GM18498 (cell line): ENCODE measurements around the gene CASK.
"Not testable (repeated sequence)": the region's sequence is repeated elsewhere in the genome, so short reads cannot be mapped to it uniquely, and the experiment has no call there.

Experiments
- ATAC-seq: cut with Tn5 transposase; IDR thresholded peaks from one replicate; pipeline ENCODE4 v1.9.1; 2021; ENCODE audit warnings: mild to moderate bottlenecking, moderate library complexity; ENCODE audit not compliant: unreplicated experiment

The CASK gene

DNA sequence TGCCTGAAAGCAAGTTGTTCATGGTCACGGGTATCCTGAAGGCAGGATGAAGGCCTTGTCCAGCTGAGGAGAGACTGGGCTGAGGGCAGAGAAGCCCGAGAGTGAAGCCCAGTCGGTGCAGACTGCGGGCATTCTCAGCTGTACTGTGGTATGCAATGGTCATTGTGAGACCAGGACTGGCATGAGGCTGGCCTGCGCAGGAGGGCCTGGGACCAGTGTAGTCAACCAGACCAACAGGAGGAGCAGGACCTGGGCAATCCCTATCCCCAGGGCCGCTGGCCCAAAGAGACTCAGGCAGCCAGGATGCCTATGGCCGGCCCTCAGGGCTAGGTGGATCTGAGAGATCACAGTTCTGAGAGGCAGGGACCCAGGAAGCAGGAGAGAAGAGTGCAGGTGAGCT is 394.6 kb downstream of the CASK start:
- ATAC-seq: no peak

DNA sequence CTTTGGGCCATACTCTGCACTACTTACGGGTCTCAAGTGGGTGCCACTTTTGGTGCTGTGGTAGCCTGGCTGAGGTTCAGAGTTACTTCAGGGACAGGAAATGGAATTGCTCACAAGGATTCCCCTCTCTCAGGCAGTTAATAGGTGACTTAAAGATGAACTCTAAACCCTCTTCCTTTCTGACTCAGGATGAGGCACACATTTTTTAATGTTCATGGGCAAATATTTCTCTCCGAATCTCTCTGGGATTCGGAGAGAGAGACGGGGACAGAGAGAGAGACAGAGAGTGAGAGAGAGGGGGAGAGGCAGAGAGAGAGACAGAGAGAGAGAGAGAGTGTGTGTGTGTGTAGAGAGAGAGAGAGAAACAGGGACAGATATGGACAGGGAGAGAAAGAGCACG is 396.4 kb downstream of the CASK start:
- no peak for ATAC-seq

DNA sequence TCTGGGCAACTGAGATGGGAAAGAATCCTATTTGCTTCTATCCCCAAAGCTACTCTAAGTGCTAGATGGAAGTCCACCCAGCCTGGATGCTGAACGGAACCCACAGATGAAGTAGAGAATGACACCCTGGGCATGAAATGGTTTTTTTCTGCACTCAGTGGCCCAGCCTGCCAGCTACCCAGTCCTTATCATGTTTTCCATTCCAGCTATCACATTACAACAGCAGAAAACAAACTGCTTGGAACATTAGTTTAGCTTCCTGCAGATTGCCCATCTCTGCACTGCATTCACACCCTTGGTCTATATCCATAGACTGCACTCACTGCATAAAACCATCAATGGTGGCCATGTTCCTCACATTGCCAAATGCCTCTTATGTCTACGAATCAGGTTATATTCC is 397.1 kb downstream of the CASK start:
- ATAC-seq: no peak

DNA sequence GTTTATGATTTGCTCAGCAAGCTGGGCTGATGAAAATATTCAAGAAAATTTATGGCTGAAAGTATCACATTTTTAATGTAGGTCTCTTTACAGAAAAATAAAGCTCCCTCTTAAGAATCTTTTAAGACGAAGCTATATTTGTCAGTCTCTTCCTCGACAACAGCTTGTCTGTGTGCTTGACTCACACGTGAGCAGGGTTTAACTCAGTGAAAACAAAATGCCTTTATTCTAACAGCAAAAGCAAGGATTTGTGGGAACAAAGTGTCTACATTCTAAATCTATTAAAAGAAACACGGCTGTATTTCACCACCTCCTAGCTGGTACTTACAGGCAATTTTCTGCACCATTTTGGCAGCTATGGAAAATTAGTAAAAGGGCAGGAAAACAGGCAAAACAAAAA is 400.7 kb downstream of the CASK start:
- no peak for ATAC-seq

DNA sequence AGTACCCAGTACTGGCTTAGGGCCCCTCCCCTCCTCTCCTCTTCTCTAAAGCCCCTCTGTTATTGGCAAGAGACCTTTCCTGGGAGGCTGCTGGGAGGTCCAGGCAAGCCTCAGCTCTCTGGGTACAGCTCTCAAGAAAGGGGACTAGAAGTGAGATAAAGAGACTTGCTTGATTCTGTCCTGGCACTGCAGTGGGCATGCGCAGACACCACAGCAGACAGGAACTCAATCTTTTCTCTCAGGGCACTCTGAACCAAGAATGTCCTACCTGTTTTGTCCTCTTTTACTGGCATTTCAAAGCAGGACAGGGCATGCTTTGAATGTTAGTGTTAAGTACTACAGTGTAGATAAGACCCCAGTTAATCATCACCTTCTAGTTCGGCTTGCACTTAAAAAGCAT is 401.3 kb downstream of the CASK start:
- no peak for ATAC-seq

DNA sequence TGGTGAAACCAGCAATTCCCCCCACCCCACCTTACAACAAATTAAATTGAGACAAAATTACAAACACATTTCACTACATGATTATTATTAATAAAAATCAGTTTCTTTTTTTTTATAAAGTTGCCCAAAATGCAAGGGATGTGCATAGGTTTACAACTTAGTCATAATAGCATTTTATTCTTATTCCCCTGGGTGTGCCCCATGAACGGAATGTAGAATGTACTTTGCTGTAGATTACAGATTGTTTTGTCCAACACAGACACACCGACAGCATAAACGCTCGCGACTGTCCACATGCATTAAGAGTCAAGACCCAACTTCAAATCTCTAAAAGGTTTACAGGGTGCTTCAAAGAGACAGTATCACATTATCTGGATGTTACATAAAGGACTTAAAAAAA is 403.9 kb downstream of the CASK start:
- ATAC-seq: no peak

DNA sequence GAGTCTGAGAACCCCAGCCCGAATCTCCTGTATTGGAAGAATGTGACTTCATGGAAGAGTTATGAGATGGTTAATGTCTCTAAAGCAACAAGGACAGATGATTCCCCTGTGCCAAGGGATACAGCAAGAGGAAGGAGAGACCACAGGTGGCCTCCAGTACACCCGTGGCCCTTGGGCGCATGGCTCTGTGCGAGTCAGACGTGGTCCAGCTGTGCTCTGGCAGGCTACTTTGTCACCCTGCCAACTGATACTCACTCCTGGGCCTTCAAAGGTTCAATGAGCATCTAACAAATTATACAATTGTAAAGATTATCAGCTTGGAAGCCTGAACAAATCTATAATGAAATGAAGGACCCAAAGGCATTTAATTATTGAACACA is 404.5 kb downstream of the CASK start:
- ATAC-seq: no peak

DNA sequence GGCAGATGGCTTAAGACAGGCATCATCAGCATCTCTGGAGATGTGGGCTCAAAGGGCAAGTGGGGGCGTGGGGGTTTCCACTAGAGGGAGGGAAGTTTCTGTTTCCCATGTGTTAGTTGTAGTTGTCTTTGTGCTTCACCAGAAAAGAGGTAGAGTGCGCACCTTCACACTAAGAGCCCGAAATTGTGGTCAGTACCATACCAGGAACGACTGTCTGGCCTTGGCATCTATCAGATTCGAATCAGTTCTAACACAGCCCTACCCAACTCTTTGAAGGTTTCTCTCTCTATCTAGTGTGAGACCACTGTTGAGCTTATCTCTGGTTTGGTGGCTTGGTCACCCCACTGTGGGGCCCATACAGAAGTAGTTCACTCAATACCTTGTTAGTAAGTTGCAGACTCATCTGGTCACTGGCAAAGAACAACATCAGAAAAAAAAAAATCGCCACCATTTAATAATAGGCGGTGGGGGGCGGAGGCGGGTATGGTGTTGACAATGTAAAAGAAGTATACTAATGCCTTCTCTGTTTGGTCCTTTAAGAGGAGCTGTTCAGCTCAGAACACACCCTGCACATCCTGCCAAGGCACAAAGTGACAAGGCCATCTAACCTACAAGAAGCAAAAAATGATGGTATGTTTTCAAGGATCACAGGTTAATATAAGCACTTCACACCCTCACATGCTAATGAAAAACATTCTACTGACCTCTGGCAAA is 405.1 kb downstream of the CASK start:
- ATAC-seq: no peak

DNA sequence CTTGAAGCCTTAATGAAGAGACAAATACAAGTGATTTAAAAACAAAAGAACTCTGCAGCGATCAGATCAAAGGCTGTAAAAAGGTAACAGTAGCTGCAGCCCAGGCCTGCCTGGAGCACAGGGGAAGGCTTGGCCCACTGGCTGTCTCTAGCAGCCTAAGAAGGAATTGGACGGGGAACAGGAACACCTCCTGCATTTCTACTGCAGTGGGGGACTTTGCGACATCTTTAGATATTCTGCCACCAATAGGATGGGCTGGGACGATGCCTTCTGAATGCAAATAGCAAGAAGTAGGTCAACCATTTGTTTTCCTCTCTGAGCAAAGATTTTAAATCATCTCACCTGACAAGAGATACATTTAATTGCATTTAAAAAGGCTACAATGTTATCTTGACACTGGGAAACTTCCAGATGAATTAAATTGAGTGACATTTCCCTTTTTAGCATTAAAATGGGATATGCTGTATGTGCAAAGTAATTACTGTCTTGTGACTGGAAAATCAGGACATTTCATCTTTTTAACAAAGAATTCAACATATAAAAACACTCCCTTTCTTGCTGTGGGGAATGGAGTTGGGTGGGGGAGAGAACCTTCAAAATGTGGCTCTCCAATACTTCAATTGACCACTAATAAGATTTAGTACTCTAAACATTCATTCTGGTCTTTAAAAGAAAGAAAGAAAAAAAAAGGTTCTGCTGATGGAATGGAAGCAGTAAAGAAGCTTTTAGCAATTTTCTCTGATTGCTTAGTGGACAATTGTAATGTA is 406.2 kb downstream of the CASK start:
- no peak for ATAC-seq

DNA sequence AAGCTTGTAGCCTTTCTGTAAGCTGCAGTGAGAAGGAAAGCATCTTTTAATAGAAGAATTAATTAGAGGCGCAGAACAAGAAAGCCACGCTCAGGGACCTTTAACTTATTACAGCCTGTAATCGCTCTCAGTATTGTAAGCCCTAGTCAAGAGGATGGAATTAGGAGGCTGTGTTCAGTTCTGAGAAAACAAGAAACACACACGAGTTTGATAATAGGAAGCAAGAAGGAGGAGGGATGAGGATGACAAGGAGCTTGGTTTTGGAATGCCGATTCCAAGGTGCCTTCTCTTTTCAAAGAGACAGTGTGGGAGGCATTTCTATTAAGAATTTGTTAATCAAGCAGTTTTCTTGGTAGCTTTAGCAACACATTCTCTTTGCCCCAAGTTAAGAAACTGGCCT is 406.9 kb downstream of the CASK start:
- no peak for ATAC-seq

DNA sequence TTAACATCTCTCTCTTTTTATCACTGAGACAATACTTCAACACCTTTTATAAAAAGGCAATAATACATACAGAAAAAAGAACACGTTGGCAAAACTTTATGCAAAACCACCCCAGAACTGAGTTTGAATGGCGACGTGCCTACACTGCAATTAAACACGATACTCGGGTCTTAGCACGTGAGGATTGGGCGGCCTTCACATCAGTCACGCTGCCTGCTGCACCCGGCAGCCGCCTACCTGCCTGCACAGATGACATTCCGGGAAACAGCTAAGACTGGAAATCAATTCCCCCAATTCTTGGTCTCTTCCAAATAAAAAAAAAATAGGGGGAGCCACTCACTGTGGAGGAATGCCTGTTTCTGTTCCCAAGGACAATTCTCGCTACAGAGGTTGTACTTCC is 408.0 kb downstream of the CASK start:
- ATAC-seq: no peak

DNA sequence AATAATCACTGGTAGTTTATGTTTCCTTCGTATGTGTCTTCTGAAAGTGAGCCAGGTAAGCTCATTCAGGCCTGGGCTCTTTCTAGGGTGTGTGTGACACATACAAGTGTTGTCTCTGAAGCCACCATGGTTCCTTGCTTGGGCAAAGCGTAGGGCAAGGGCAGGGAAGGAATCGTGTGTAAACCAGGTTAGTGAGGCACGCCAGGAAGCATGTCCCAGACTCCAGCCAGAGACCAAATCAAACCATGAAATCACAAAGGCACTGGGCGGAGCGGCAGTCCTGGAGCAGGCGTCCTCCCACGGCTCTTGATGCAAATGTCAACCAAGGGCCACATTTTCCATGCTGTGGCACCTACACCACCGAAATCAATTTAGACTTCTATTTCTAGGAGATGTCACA is 409.2 kb downstream of the CASK start:
- ATAC-seq: no peak

DNA sequence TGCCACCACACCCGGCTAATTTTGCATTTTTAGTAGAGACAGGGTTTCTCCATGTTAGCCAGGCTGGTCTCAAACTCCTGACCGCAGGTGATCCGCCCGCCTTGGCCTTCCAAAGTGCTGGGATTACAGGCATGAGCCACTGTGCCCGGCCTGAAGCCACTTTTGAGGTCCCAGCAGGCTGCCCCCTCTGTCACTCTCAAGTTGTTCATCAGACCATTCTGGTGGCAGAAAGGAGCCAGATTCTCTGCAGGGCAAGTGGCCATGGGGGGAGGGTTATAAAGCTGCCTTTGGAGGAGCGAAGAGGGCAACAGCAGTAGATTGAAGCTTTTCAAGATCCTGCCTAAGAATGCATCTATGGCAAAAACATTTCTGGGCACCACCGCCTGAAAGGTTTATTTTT is 410.5 kb downstream of the CASK start:
- ATAC-seq: not testable (repeated sequence)

DNA sequence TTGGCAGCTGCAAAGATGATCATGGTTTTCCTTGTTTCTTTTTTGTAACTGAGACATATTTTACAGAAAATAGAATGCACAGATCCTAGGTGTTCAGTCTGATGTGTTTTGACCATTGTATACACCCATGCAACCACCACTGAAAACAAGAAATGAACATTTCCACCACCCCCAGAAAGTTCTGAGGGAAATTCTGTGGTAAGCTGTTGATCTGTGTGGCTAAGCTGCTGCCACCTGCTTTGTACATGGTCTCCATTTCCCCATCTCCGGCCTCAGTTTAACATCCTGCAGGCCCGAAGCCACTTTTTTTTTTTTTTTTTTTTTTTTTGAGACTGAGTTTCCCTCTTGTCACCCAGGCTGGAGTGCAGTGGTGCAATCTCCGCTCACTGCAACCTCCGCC is 411.0 kb downstream of the CASK start:
- ATAC-seq: peak; percentile 98

DNA sequence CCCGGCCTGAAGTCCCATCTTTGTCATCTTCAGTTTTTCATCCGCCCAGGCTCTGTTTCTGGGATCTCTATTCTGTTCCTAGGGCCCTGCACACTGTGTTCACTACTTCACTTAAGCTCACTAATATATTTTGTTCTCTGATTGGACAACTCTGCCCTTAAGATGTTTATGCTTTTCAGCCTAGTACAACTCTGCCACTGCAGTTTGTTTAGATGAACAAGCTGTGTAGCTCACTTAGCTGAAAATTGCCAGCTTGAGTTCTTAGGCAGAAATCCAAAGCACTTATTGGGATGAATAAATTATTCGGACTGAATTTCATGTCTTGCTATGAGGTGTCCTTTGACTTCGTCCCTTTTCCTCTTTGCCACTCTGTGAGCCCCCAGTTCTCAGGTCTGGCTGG is 415.4 kb downstream of the CASK start:
- no peak for ATAC-seq

DNA sequence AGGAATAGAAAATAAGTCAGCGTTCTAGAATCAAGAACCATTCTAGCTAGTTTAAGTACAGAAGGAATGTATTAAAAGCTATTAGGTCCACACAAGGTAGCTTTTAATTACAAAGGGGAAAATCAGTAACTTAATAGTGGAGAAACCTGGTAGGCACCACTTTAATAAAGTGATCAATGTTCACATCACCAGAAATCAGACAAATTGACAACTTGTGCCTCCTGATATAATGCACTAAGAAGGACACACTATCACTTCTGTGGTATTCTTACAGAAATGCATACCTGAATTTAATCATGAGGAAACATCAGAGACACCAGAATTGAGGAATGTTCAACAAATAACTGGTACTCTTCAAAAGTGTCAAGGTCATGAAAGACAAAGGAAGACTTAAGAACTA is 421.4 kb downstream of the CASK start:
- ATAC-seq: no peak

DNA sequence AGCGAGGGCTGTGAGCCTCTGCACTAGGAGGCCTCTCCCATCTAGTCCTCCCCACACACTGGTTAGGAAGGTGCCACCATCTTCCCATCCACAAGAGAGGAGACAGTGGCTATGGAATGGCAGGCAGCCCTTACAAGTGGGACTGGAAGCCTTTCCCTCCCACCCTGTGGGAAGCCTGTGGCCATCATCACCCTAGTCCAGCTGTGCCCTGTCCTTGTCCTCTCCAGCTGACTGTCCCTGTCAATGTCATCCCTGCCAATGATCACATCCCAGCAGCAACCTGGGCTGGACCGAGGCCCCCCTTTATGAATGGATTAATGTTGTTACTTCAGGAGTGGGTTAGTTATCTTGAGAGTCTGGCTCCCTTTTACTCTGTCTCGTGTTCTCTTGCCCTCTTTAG is 423.4 kb downstream of the CASK start:
- no peak for ATAC-seq

DNA sequence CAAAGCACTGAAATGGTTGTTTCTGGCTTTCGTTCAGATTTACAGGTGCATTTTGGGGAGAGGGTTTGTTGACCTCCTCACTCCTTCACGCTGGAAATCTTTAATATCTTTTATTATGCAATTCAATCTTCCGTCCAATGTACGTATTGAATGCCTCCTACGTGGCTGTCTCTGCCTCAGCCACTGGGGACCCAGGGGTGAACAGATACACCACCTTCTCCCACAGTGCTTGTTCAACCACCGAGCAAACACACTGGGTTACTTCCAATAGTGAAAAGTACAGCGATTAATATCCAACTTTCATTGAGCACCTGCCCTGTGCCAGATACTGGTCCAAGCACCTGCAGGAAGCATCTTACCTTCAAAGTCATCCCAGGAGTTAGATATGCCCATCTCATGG is 424.2 kb downstream of the CASK start:
- no peak for ATAC-seq

DNA sequence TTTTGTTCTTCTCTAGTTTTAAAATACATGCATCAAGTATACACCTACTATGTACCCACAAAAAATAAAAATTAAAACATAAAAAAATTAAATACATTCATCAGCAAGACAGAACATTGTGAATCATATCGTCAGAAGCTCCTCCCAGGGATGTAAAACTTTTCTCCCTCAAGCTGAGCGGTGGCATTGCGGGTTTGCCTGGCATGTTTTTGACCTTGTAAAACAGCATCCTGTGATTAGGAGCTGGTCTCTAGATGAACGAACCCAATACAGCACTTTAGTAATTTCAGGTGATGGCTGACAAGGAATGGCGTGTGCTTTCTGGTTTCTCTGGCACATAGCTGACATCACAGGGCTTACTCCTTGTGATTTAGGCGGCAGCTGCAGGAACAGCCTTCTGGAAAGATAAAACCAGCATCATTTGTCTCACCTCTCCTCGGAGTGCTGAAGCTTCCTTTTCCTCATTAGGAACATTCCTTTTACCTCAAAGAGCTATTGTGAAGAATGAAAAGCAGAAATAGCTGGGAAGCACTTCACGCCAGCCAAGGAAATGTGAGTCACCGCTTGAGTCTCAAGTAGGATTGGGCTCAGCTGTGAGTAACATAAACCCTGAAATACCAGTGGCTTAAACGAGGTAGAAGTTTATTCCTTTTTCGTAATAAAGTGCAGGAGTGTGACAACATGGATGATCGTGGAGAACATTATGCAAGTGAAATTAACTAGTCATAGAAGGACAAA is 431.9 kb downstream of the CASK start:
- no peak for ATAC-seq

DNA sequence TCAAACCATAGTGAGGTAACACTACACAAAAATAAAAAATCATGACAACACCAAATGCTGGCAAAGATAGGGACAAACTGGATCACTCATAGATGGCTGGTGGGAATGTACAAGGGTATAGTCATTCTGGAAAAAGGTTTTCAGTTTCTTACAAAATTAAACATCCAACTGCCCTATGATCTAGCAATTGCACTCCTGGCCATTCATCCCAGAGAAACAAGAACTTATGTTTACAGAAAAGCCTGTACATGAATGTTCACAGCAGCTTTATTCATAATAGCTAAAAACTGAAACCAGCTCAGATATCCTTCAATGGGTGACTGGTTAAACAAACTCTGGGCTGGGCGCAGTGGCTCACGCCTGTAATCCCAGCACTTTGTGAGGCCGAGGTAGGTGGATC is 432.9 kb downstream of the CASK start:
- no peak for ATAC-seq

DNA sequence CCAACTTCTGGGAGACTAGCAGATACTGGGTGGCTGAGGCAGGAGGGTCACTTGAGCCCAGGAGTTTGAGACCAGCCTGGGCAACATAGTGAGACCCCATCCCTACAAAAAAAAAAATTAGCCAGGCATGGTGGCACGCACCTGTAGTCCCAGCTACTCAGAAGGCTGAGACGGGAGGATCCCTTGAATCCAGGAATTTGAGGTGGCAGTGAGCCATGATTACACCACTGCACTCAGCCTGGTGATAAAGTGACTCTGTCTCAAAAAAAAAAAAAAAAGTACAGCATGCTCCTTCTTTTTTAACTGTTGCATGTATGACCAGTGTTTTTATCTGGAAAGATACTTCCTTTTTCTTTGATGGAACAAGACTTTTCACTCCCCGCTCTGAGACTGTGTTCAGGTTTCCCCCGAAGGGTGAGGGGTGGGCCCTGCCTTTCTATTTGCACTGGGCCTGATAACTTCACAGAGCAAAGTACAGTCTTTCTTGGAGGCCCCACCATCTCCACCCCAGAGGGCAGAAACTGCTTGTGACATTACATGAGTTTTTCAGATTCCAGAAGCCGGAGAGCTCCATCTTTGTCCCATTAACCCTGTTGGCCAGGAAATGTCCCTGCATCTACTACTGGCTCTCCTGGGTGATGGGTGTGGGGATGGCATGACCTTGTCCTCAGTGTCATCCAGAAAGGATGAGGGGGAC is 441.1 kb downstream of the CASK start:
- no peak for ATAC-seq
